HCT116 (cell line): Measurements from ENCODE around the gene MYO10. TPM values are rescaled to one million over a fixed set of nuclear protein-coding genes. Genes with fewer than 3 reads are reported as not detected.

Experiments
- ATAC-seq: fragments of 200-7000 bp; cut with Tn5 transposase; 2 replicates; pipeline ENCODE4 v1.9.1; 2020; ENCODE audit warnings: mild to moderate bottlenecking, moderate library complexity
- BruUV-seq: library from RNA; stranded (reverse); fragments of 400-500 nt; replicated peaks from 2 replicates; lab custom pipeline; 2021; lab: Mats Ljungman, UMichigan
- CTCF ChIA-PET: fragments of 300-600 bp; sonication (Branson Sonifier 250); formaldehyde crosslinking; loops from one replicate; lab custom pipeline; 2021; ENCODE audit warnings: antibody characterized with exemption; lab: Charles Lee
- POLR2A ChIA-PET: fragments of 300-600, 350-600 bp; sonication (Branson Sonifier 250); formaldehyde crosslinking; loops from one replicate; lab custom pipeline; 2021; ENCODE audit warnings: antibody characterized with exemption; lab: Charles Lee
- RAD21 ChIA-PET, 2 experiments: fragments of 300-600 bp; sonication (Branson Sonifier 250); formaldehyde crosslinking; loops; one replicate each; lab custom pipeline; 2023; ENCODE audit warnings: low total read pairs in 2 of 2; ENCODE audit not compliant: uncharacterized antibody in 2 of 2, unreplicated experiment in 2 of 2, low non-redundant PET in 1 of 2; lab: Charles Lee
- DNase-seq: peaks from one replicate; pipeline ENCODE4 v3.0.0-alpha.2; 2010; ENCODE audit warnings: low read depth, low spot score
- H2AFZ ChIP-seq: fragments of 200-600 bp; shearing (Covaris generic), sonication (generic); 2 replicates; pipeline ENCODE4 v1.6.1; 2017; ENCODE audit warnings: low read depth, mixed run types, mixed read lengths, antibody characterized with exemption, low read length; ENCODE audit not compliant: poor library complexity, severe bottlenecking
- H3K27ac ChIP-seq: 2 replicates; pipeline ENCODE4 v1.5.1; 2012; ENCODE audit warnings: low read depth, low read length
- H3K27me3 ChIP-seq: fragments of 200-600 bp; sonication (generic); 2 replicates; pipeline ENCODE4 v1.6.1; 2016; ENCODE audit warnings: mixed run types, low read length, mixed read lengths; ENCODE audit not compliant: insufficient read depth
- H3K36me3 ChIP-seq, 2 experiments: fragments of 200-500 bp in 1 of 2; fragments of 200-600 bp in 1 of 2; sonication (Bioruptor generic) in 1 of 2; sonication (generic) in 1 of 2; 2 replicates each; pipeline versions ENCODE4 v1.5.1 to v1.6.1; 2014 to 2016; ENCODE audit warnings: low read length in 2 of 2, inconsistent platforms in 1 of 2, mixed read lengths in 1 of 2, mixed run types in 1 of 2; ENCODE audit not compliant: insufficient read depth in 2 of 2, control insufficient read depth in 1 of 2
- H3K4me1 ChIP-seq, 2 experiments: fragments of 200-600 bp in 1 of 2; sonication (generic) in 1 of 2; 2 replicates each; pipeline versions ENCODE4 v1.5.1 to v1.6.1; 2012 to 2017; ENCODE audit warnings: low read length in 2 of 2, inconsistent platforms in 1 of 2, mild to moderate bottlenecking in 1 of 2, mixed read lengths in 1 of 2, mixed run types in 1 of 2, moderate library complexity in 1 of 2; ENCODE audit not compliant: insufficient read depth in 2 of 2, control insufficient read depth in 1 of 2
- H3K4me2 ChIP-seq: fragments of 200-600 bp; sonication (generic); 2 replicates; pipeline ENCODE4 v1.6.1; 2017; ENCODE audit warnings: mixed run types, low read length, mixed read lengths
- H3K4me3 ChIP-seq, 2 experiments: fragments of 200-600 bp in 1 of 2; sonication (generic) in 1 of 2; replicated peaks in 1 of 2; 2 replicates each; pipeline ENCODE4 v1.5.1; 2011 to 2016; ENCODE audit warnings: low read length in 2 of 2, control low read depth in 1 of 2, low read depth in 1 of 2, mild to moderate bottlenecking in 1 of 2, mixed read lengths in 1 of 2, mixed run types in 1 of 2
- H3K79me2 ChIP-seq: fragments of 200-600 bp; sonication (generic); 2 replicates; pipeline ENCODE4 v1.6.1; 2017; ENCODE audit warnings: mild to moderate bottlenecking, mixed run types, low read length, moderate library complexity, mixed read lengths; ENCODE audit not compliant: insufficient read depth
- H3K9ac ChIP-seq: fragments of 200-600 bp; sonication (generic); 2 replicates; pipeline ENCODE4 v1.6.1; 2016; ENCODE audit warnings: low read length, mixed read lengths
- H3K9me2 ChIP-seq: fragments of 200-600 bp; sonication (generic), shearing (Covaris generic); 2 replicates; pipeline ENCODE4 v1.6.1; 2017; ENCODE audit warnings: mixed run types, mild to moderate bottlenecking, moderate library complexity; ENCODE audit not compliant: insufficient read depth
- H3K9me3 ChIP-seq, 2 experiments: fragments of 200-500 bp in 1 of 2; fragments of 200-600 bp in 1 of 2; sonication (Bioruptor generic) in 1 of 2; sonication (generic) in 1 of 2; 2 replicates each; pipeline ENCODE4 v1.6.1; 2014 to 2017; ENCODE audit warnings: low read length in 2 of 2, mixed read lengths in 2 of 2, inconsistent platforms in 1 of 2, low read depth in 1 of 2, mild to moderate bottlenecking in 1 of 2, mixed run types in 1 of 2, moderate library complexity in 1 of 2; ENCODE audit not compliant: control insufficient read depth in 1 of 2, insufficient read depth in 1 of 2
- H4K20me1 ChIP-seq: fragments of 200-600 bp; sonication (generic), shearing (Covaris generic); 2 replicates; pipeline ENCODE4 v1.6.1; 2017; ENCODE audit warnings: mixed run types, mild to moderate bottlenecking, moderate library complexity; ENCODE audit not compliant: insufficient read depth
- ATF3 ChIP-seq: IDR thresholded peaks from 2 replicates; pipeline ENCODE4 v1.6.1; 2012
- CBX3 ChIP-seq: IDR thresholded peaks from 2 replicates; pipeline ENCODE4 v1.6.1; 2012; ENCODE audit warnings: low read depth
- CEBPB ChIP-seq: IDR thresholded peaks from 2 replicates; pipeline ENCODE4 v1.6.1; 2012; ENCODE audit warnings: low read depth
- ELF1 ChIP-seq: IDR thresholded peaks from 2 replicates; pipeline ENCODE4 v1.6.1; 2012; ENCODE audit warnings: low read depth, borderline replicate concordance
- EZH2phosphoT487 ChIP-seq: fragments of 200-600 bp; IDR thresholded peaks from 2 replicates; pipeline ENCODE4 v1.6.1; 2018; ENCODE audit warnings: antibody characterized with exemption, borderline replicate concordance
- FOSL1 ChIP-seq: IDR thresholded peaks from 2 replicates; pipeline ENCODE4 v1.6.1; 2012; ENCODE audit warnings: low read depth
- MAX ChIP-seq: IDR thresholded peaks from 2 replicates; pipeline ENCODE4 v1.6.1; 2012
- POLR2A ChIP-seq: IDR thresholded peaks from 2 replicates; pipeline ENCODE4 v1.7.0; 2011; ENCODE audit warnings: borderline replicate concordance; ENCODE audit not compliant: insufficient read depth, insufficient read length; ENCODE audit errors: extremely low read depth
- POLR2AphosphoS5 ChIP-seq: IDR thresholded peaks from 2 replicates; pipeline ENCODE4 v1.6.1; 2011; ENCODE audit warnings: mild to moderate bottlenecking, low read depth, low read length, moderate library complexity
- REST ChIP-seq: IDR thresholded peaks from 2 replicates; pipeline ENCODE4 v1.6.1; 2012; ENCODE audit warnings: low read depth
- SP1 ChIP-seq: IDR thresholded peaks from 2 replicates; pipeline ENCODE4 v1.6.1; 2012; ENCODE audit warnings: low read depth
- TCF7L2 ChIP-seq: IDR thresholded peaks from 2 replicates; pipeline ENCODE4 v1.7.0; 2011; ENCODE audit warnings: borderline replicate concordance, inconsistent platforms; ENCODE audit not compliant: insufficient read depth, insufficient read length; ENCODE audit errors: extremely low read depth
- YY1 ChIP-seq: IDR thresholded peaks from 2 replicates; pipeline ENCODE4 v1.6.1; 2011; ENCODE audit warnings: low read length, low read depth, moderate library complexity, mild to moderate bottlenecking; ENCODE audit not compliant: insufficient replicate concordance; ENCODE audit errors: extremely low read depth
- ZBTB33 ChIP-seq: IDR thresholded peaks from 2 replicates; pipeline ENCODE4 v1.6.1; 2011; ENCODE audit warnings: mild to moderate bottlenecking, low read length, moderate library complexity; ENCODE audit not compliant: insufficient replicate concordance; ENCODE audit errors: extremely low read depth
- ZFX ChIP-seq: fragments of 450-650 bp; IDR thresholded peaks from 2 replicates; pipeline ENCODE4 v1.6.1; 2017
- intact Hi-C: fragments of 100-400 bp; cut with micrococcal nuclease; formaldehyde crosslinking; loops from 2 replicates; pipeline ENCODE4 v1.10.0; 2022
- total RNA-seq: library from RNA; stranded (reverse); gene quantifications from one replicate; pipeline ENCODE4 v1.2.1, GENCODE V29; 2021; ENCODE audit not compliant: unreplicated experiment

Gene MYO10
- total RNA-seq, 1 experiment from 2014 or later = 34.9 TPM

GRCh38 chr5:16842896-16843295, 93.2 kb downstream of the MYO10 start:
- H3K9ac ChIP-seq = no peak overlapping the region
- H3K36me3 ChIP-seq = no peaks in the 10 kb centered on the region
- H3K27me3 ChIP-seq = no peaks in the 10 kb centered on the region
- H3K4me1 ChIP-seq = no peaks in the 10 kb centered on the region
- H2AFZ ChIP-seq = no peak overlapping the region
- H3K79me2 ChIP-seq = peaks cover 20% of the 10 kb centered on the region
- ChIA-PET RAD21 (no interaction called here), CTCF (no interaction called here), POLR2A (no interaction called here)
- H3K4me3 ChIP-seq = no peak overlapping the region
- H3K4me2 ChIP-seq = no peak overlapping the region
- no peaks in the 10 kb centered on the region for H4K20me1 ChIP-seq
- H3K9me3 ChIP-seq = no peaks in the 10 kb centered on the region
- no peak for TF ChIP-seq POLR2A
- no peak for TF ChIP-seq ELF1
- no peak for TF ChIP-seq FOSL1
- no peak for TF ChIP-seq ZBTB33
- no peak for TF ChIP-seq SP1
- no peak for TF ChIP-seq ZFX
- DNase-seq (no peak), ATAC-seq (no peak)
- no TSS peak for BruUV-seq
- H3K9me2 ChIP-seq = no peaks in the 10 kb centered on the region
- no peak overlapping the region for H3K27ac ChIP-seq
- intact Hi-C loops = no loop called here

GRCh38 chr5:16841416-16841815, 94.7 kb downstream of the MYO10 start:
- peaks cover 20% of the 10 kb centered on the region for H3K79me2 ChIP-seq
- no peak overlapping the region for H3K4me3 ChIP-seq
- H2AFZ ChIP-seq = no peak overlapping the region
- ChIA-PET POLR2A (no interaction called here), CTCF (no interaction called here), RAD21 (no interaction called here)
- no peaks in the 10 kb centered on the region for H3K27me3 ChIP-seq
- ATAC-seq (no peak), DNase-seq (no peak)
- intact Hi-C loops = no loop called here
- no peaks in the 10 kb centered on the region for H3K4me1 ChIP-seq
- TF ChIP-seq REST (no peak), MAX (no peak), SP1 (no peak), ATF3 (no peak), TCF7L2 (no peak), YY1 (no peak), ZFX (no peak), ELF1 (no peak), CBX3 (no peak), CEBPB (no peak), FOSL1 (no peak), POLR2AphosphoS5 (no peak), EZH2phosphoT487 (no peak)
- no peak overlapping the region for H3K4me2 ChIP-seq
- no peaks in the 10 kb centered on the region for H3K36me3 ChIP-seq
- no peaks in the 10 kb centered on the region for H3K9me3 ChIP-seq
- no peaks in the 10 kb centered on the region for H3K9me2 ChIP-seq
- BruUV-seq = no TSS peak
- H3K27ac ChIP-seq = no peak overlapping the region
- no peaks in the 10 kb centered on the region for H4K20me1 ChIP-seq
- no peak overlapping the region for H3K9ac ChIP-seq
